CD4-positive, alpha-beta T cell treated with Interleukin-15 for 4 hours (primary cell): ENCODE data around the gene SLAIN1.

ENCODE experiments used
- DNase-seq: peaks from one replicate; pipeline ENCODE4 v3.0.0-alpha.2; 2020; ENCODE audit warnings: low spot score

SLAIN1 gene

DNA sequence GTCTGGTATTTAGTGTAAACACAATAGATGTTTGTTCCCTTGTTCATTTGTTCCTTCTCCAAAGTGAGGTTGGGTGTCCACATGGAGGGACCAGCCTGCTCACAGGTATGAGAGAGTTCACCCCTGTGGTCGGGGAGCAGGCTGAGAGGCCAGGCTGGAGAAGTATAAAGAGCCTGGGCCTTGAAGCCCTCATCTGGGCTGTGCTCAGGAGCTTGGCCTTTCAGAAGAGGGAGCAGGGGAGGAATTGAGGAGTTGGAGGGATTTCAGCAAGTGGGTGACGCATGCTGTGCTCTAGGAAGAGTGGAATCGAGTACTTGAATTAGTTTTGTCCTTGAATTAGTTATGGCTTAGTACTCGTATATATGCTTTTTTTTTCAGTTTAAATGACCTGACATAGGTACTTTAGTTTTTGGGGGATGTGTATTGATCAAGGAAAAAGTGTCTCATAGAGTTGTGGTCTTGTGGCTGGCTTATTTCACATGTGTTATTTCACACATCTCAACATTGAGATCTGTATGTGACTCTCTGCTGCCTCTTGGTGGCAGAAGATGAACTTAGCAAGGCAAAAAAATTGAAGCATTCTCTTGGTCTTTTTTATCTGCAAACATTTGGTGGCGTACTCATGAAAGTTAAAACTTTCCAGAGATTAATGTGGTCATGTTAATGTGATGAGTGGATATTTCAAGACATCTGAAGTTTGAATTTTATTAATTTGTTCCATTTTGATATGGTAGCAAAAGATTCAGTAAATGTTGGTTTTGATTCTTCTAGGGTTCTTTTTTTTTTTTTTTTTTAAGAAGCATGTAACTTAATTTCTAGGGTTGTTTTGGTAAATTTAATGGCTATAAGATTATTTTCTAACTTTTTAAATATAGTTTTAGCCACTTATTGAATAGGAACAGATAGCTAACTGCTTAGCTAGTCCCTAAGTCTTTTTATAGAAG lies 54.3 kb downstream of the SLAIN1 start:
- DNase-seq = peak; percentile 69

- no peak for DNase-seq
Measured at GRCh38 chr13:77752512-77753069, 55.1 kb downstream of the SLAIN1 start.

GRCh38 chr13:77760893-77761292 lies 63.4 kb downstream of the SLAIN1 start:
- DNase-seq = no peak

- DNase-seq = no peak
Measured at GRCh38 chr13:77767413-77767812, 69.9 kb downstream of the SLAIN1 start.

GRCh38 chr13:77774181-77774580 lies 76.7 kb downstream of the SLAIN1 start:
- no peak for DNase-seq

DNA sequence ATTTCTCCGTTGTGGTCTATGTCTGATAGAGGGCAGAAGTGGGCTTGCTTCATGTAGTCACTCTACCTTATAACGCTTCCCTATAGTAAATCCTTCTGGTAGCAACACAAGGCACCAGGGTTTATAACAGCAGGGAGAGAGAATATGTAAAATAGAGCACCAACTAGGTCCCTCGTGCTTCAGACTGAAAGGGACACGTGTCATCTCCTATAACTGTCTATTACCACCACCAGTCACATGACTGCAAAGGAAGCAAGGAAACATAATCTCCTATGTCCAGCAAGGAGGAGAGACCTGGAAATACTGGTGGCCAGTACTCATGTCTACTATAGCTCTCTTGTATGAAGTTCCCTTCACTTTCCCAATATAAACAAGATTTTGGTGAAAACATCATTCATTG lies 79.2 kb downstream of the SLAIN1 start:
- DNase-seq = no peak

GRCh38 chr13:77779552-77780272 lies 82.2 kb downstream of the SLAIN1 start:
- peak; percentile 26 for DNase-seq

- no peak for DNase-seq
Measured at GRCh38 chr13:77781808-77782207, 84.3 kb downstream of the SLAIN1 start.

GRCh38 chr13:77784515-77784914 lies 87.0 kb downstream of the SLAIN1 start:
- DNase-seq = no peak

- DNase-seq = no peak
Measured at GRCh38 chr13:77786695-77787287, 89.3 kb downstream of the SLAIN1 start.

GRCh38 chr13:77789376-77789775 lies 91.9 kb downstream of the SLAIN1 start:
- no peak for DNase-seq

DNA sequence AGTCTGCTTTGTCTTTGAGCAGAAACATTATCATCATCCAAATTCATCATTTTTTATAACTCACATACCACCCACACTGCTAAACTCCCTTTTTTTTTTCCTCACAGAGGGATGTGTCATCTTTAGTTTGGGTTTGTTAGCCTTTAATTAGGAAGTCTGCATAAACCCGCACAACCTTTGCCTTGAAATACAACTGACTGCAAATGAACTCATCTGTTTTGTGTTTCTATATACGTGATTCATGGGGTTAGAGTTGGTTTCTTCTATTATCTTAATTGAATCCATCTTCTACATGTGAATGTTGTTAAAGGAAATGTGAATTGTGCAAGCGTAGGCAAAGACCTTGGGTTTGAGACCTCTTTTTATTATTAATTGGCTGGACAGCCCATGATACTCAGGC lies 102.7 kb downstream of the SLAIN1 start:
- DNase-seq = no peak

DNA sequence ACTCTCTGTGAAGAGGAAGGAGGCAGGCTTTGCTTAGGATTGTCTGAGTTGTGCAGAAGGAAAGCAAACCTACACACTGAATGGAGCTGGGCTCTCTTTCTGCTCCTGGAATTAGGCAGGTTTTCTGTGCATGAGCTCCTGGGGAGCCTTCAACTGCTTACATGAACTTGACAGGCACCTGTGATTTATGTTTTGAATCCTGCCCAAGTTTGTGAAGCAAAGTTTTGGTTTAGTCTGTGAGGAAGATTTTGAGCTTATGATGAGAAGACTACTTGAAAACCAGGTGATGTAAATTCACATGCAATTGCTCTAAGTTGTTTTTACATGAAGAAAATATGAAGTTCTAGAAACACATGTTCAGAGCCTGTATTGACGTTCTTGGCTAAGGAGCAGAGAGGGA lies 109.0 kb downstream of the SLAIN1 start:
- DNase-seq = no peak

DNA sequence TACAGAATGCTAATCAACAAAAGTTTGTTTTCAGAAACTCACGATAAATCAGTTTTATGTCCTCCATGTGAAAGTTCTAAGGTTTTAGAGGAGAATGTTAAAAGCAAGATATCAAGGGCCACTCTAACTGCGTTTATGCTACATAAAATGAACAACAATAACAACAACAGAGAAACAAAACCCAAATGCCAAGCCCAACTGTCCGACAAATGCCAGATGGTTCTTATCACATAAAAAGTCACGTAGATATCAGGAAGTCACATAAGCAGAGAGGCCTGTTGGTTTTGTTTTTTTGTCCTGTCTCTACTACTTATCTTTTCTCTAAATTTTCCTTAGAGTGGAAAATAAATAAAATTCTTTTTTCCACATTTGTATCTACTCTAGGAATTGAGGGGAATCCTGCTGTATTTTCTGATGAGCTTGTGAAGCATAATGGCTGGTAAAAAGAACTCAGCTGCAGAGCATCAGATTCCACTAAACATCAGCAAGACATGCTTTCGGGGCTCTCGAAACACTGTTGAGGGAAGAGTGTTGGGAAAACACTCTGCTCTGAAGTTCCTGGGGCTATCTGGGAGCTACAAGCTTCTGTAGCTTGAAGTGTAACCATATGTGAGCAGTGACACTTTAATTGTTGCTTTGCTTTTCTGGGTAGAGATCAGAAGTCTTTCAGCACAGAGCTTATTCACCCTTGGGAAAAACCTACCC lies 110.1 kb downstream of the SLAIN1 start:
- no peak for DNase-seq

DNA sequence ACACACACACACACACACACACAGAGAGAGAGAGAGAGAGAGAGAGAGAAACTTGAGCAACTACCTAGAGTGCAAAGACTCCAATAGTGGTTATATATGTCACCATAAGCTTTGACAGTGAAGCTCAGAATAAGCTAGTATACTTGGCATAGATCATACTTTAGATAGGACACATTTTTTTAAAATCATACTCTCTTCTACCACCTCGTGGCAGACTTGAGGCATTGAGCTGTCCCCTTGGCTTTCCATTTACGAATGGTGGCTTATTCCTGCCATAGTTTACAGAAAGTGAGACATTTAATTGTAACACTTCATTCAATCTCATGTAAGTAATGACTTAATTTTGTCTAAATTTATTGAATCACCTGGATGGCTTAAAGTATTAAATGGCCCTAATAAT lies 112.9 kb downstream of the SLAIN1 start:
- DNase-seq = no peak

DNA sequence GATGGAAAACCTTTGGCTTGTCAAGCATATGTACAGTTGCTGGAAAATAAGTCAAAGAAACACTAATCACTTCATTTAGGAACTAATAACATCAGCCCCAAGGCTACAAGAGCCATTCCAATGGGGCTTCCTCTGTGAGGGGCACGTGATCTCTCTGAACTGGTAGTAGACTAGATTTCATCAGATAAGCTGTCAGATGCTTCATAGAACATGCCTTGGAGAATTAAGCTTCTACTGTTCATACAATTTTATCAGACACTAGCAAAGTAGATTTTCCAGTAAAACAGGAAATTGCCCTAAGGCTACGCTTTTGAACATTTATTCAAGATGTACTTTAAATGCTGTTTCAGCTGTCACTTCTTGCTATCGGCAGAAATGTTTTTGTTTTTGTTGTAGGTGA lies 113.4 kb downstream of the SLAIN1 start:
- no peak for DNase-seq

DNA sequence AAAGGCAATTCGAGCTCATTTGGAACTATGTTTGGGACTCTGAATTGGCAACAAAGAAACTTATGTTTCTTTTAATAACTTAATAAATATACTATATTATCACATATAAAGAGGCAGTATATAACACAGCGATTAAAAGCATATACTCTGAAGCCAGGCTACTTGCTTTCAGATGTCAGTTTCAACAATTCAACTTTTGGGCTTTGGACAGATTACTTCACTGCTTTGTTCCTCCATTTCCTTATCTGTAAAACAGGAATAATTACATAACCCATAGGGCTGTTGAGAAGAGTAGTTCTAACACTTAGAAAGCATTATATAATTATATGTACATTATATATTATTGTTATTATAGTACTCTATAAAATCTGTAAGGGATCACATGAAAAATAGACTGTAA lies 113.9 kb downstream of the SLAIN1 start:
- DNase-seq = no peak

- no peak for DNase-seq
Measured at GRCh38 chr13:77811981-77812380, 114.5 kb downstream of the SLAIN1 start.
